ENCODE measurements around the gene NUP58. TPM values are rescaled to one million over a fixed set of nuclear protein-coding genes. Genes with fewer than 3 reads are reported as not detected.

The NUP58 gene
- total and polyA plus RNA-seq, 9 of the 15 experiments (the other 6 are each of a cell fraction or from before 2014, with no cell fraction given): 12.5 to 98.0 (median 42.6) TPM

- TF ChIP-seq PYGO2 (tag; IDR thresholded peaks at IDR 0.05) (peak; percentile 73; the same call in 1 of the 2 replicates), FOSL1 (tag; conservative IDR thresholded peaks at IDR 0.05) (peak; percentile 50), KLF6 (CRISPR knock-in tag; IDR thresholded peaks at IDR 0.05; ENCODE audit: borderline replicate concordance) (peak; percentile 64; the same call in 1 of the 2 replicates), HDAC1 (IDR thresholded peaks at IDR 0.05) (peak in 1 of 2 experiments; percentile 93; a peak in 2 of 4 replicates), MTA2 (IDR thresholded peaks at IDR 0.05; ENCODE audit: low read depth) (peak; percentile 94), ARID1B (IDR thresholded peaks at IDR 0.05) (peak; percentile 99), ATF7 (IDR thresholded peaks at IDR 0.05) (no peak), KHSRP (IDR thresholded peaks at IDR 0.05) (peak; percentile 65; the same call in 1 of the 2 replicates), HDAC8 (tag; IDR thresholded peaks at IDR 0.05) (no peak), SETDB1 (IDR thresholded peaks at IDR 0.05; ENCODE audit: low read length) (no peak), VEZF1 (CRISPR knock-in tag; IDR thresholded peaks at IDR 0.05) (peak; percentile 59), THRA (IDR thresholded peaks at IDR 0.05) (no peak), AFF1 (IDR thresholded peaks at IDR 0.05; ENCODE audit: low read depth in 1 of 2, partially characterized antibody in 2 of 2) (peak in 1 of 2 experiments; percentile 68), NFYB (IDR thresholded peaks at IDR 0.05; ENCODE audit: extremely low read depth, insufficient read length) (no peak), ZNF311 (CRISPR knock-in tag; IDR thresholded peaks at IDR 0.05) (peak; percentile 78; the same call in 1 of the 2 replicates), ZNF41 (CRISPR knock-in tag; conservative IDR thresholded peaks at IDR 0.05) (no peak)
- TF ChIP-seq, protein P1, sequence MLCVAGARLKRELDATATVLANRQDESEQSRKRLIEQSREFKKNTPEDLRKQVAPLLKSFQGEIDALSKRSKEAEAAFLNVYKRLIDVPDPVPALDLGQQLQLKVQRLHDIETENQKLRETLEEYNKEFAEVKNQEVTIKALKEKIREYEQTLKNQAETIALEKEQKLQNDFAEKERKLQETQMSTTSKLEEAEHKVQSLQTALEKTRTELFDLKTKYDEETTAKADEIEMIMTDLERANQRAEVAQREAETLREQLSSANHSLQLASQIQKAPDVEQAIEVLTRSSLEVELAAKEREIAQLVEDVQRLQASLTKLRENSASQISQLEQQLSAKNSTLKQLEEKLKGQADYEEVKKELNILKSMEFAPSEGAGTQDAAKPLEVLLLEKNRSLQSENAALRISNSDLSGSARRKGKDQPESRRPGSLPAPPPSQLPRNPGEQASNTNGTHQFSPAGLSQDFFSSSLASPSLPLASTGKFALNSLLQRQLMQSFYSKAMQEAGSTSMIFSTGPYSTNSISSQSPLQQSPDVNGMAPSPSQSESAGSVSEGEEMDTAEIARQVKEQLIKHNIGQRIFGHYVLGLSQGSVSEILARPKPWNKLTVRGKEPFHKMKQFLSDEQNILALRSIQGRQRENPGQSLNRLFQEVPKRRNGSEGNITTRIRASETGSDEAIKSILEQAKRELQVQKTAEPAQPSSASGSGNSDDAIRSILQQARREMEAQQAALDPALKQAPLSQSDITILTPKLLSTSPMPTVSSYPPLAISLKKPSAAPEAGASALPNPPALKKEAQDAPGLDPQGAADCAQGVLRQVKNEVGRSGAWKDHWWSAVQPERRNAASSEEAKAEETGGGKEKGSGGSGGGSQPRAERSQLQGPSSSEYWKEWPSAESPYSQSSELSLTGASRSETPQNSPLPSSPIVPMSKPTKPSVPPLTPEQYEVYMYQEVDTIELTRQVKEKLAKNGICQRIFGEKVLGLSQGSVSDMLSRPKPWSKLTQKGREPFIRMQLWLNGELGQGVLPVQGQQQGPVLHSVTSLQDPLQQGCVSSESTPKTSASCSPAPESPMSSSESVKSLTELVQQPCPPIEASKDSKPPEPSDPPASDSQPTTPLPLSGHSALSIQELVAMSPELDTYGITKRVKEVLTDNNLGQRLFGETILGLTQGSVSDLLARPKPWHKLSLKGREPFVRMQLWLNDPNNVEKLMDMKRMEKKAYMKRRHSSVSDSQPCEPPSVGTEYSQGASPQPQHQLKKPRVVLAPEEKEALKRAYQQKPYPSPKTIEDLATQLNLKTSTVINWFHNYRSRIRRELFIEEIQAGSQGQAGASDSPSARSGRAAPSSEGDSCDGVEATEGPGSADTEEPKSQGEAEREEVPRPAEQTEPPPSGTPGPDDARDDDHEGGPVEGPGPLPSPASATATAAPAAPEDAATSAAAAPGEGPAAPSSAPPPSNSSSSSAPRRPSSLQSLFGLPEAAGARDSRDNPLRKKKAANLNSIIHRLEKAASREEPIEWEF (CRISPR knock-in tag; IDR thresholded peaks at IDR 0.05): 0 out of 2 replicates have a peak, but pooled peaks have one; percentile 57
Measured at GRCh38 chr13:25352230-25352629, 50.8 kb downstream of the NUP58 start (continued).
